HG03439 (cell line): ENCODE results near the gene NXPH4.

Experiments used
- ATAC-seq: cut with Tn5 transposase; IDR thresholded peaks from one replicate; pipeline ENCODE4 v1.9.1; 2021; ENCODE audit warnings: mild to moderate bottlenecking, moderate library complexity; ENCODE audit not compliant: unreplicated experiment

The NXPH4 gene

DNA sequence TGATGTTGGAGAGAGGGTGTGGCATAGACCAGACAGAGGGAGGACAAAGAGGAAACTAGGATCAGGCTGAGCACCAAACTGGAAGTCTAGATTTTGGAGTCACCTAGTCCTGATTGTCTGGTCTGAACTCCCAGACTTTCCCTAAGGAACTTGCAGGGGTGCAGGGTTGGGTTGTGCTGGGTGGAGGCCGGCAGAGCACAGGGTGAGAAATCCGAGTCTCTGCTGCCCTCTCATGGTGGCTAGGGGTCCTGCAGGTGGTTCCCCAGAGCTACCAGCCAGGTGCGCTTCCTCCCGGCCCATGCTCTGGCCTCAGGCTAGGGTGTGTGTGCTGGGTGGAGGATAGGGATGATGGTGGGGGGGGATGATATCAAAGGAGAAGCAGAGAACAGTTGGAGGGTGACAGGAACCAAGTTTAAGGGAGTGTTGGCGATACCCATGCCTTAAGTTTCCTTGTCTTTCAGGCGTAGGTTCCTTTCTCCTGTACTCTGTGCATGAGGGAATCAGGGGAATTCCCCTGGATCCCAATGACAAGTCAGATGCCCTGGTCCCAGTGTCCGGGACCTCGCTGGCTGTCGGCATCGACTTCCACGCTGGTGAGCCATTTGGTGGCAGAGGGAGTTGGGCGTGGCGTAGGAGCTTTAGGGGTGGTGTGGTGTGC is 33.5 kb upstream of the NXPH4 start:
- peak; percentile 68 for ATAC-seq

DNA sequence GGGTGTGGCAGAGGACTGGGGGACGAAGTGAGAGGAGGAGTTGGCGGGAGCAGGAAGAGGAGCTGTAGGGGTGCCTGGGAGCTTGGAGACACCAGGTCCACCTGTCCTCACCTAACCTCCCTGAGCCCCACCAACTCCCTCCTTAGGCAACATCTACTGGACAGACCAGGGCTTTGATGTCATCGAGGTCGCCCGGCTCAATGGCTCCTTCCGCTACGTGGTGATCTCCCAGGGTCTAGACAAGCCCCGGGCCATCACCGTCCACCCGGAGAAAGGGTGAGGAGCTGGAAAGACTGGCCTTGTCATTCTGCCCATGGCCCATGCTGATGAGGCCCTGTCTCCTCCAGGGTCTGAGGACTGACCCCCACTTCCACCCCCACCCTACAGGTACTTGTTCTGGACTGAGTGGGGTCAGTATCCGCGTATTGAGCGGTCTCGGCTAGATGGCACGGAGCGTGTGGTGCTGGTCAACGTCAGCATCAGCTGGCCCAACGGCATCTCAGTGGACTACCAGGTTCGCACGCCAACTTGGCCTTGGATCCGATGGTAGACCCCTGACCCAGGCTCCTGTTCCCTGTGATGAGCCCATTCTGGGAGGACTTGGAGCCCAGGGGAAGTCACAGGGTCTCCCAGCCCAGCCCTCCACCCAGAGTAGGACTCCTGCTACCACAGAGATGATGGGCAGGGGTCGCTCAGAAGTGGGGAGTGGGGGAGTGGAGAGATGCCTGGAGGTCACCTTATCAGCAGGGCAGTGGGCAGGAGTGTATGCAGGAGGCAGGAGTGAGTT is 32.5 kb upstream of the NXPH4 start:
- ATAC-seq, result no peak

DNA sequence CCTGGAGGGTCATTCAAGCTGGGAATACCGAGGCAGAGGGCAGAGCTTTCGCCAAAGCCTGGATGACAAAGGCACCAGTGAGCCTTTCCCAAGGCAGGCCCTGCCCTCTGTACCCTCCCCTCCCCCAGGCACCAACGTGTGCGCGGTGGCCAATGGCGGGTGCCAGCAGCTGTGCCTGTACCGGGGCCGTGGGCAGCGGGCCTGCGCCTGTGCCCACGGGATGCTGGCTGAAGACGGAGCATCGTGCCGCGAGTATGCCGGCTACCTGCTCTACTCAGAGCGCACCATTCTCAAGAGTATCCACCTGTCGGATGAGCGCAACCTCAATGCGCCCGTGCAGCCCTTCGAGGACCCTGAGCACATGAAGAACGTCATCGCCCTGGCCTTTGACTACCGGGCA is 31.2 kb upstream of the NXPH4 start:
- ATAC-seq, result no peak

DNA sequence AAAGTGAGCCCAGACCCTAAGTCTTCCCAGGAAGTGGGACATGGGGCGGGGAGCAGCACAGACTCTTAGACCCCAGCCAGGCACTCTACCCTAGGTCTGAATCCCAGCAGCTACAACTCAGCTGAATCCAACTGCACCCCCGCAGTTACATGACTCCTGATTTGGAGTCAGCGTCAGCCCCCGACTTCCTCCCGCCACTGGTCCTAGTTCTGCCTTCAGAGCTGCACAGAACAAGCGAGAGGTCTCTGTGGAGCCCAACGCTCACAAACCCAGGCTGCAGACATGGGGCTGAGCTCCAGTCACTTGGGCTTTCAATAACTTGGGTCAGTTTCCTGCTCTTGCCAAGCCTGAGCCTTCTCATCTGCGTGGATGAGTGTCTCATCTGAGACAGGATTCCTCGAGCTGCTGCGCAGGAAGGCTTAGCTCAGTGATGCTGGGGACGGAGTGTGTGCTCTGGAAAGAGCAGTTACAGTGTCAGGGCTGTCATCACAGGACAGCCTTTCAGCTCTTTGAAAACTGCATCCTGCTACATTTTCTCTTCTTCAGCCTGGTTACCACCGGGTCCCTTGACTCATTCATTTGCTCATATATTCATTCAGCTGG is 30.6 kb upstream of the NXPH4 start:
- no peak for ATAC-seq

DNA sequence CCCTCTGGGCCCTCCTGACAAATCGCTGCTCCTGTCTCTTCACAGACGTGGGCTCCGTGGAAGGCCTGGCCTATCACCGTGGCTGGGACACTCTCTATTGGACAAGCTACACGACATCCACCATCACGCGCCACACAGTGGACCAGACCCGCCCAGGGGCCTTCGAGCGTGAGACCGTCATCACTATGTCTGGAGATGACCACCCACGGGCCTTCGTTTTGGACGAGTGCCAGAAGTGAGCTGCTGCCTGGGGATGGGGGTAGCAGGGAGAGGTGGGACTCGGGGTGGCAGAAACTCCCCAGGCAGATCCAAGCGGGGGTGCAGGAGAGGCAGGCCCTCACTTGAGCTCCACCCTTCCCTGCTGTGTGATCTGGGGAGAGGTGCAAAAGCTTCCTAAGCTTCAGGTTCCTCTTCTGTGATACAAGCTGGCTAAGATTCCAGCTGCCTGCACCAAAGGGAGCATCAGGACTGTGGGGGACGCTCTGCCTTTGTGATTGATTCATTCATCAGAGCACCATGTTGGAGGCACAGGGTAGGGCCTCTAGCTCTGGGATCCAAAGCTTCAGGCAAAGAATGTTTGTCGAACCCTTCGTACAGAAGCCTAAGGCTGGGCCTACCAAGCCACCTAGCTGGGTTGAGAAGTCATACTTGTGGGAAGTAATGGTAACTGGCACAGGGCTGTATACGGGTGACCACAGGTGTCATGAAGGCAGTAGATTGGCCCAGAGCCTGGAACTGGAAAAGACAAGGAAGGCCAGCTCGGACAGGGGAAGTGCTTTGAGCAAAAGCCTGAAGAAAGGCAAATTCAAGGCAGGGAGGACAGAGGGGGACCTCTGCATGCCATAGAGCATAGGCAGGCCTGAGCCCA is 29.1 kb upstream of the NXPH4 start:
- no peak for ATAC-seq

DNA sequence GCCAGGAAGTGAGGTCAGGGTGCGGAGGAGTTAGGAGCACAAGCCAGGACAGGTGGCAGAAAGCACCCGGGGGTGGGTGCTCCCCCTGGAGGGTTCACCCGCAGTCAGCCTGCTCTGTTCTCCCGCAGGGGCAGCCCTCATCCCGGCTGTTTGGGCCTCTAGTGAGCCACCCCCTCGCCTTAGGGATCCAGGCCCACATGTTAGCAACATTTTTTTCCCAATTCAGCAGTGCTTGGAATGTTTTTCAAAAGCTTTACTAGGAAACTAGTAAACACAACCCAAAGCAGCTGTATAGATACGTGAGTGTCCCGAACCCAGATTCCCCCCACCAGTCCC is 28.5 kb upstream of the NXPH4 start:
- ATAC-seq, result no peak

DNA sequence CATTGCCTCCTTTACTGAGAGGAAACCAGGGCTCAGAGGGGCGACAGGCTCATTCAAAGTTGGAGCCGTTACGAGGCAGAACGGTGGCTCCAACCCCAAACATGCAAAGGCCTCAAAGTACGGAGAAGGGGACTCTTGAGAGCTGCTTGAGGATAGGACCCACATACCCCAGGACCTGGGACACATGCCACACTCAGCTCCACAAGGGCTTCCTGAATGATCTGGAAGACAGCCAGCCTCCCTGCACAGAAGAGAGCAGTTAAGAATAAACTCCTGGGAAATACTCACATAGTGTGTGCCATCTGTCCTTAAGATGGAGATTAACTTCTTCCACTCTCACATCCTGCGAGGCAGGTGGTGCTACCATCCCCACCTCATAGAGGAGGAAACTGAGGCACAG is 26.6 kb upstream of the NXPH4 start:
- no peak for ATAC-seq

DNA sequence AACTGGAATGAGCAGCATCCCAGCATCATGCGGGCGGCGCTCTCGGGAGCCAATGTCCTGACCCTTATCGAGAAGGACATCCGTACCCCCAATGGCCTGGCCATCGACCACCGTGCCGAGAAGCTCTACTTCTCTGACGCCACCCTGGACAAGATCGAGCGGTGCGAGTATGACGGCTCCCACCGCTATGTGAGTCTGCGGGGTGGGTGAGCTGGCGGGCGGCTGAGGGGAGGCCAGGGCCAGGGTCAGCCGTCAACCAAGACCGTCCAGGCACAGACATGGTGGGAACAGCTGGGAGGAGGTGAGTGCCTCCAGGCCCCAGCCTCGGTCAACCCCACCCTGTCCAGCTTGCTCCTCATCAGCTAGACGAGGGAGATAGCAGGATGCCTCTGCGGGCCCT is 25.8 kb upstream of the NXPH4 start:
- no peak for ATAC-seq

DNA sequence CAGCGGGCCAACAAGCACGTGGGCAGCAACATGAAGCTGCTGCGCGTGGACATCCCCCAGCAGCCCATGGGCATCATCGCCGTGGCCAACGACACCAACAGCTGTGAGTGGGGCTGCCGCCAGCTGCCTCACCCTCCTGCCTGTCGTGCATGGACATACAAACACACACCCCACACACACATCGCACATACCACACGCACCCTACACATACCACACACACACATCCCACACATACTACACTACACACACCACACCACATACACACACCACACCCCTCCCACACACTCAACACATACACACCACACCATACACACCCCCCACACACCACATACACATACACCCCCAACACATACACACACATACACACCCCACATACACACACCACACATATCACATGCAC is 25.2 kb upstream of the NXPH4 start:
- no peak for ATAC-seq

DNA sequence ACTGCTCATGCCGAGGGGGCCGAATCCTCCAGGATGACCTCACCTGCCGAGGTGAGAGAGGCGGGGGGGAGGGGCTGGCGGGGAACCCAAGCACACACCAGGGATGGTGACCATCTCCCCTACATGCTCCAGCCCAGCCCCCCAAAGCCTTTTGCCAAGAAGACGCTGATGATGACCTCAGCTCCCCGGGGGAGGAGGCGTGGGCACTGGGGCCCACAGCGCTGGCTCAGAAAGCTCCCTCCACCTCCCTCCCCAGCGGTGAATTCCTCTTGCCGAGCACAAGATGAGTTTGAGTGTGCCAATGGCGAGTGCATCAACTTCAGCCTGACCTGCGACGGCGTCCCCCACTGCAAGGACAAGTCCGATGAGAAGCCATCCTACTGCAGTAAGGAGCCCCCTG is 23.7 kb upstream of the NXPH4 start:
- ATAC-seq, result no peak

DNA sequence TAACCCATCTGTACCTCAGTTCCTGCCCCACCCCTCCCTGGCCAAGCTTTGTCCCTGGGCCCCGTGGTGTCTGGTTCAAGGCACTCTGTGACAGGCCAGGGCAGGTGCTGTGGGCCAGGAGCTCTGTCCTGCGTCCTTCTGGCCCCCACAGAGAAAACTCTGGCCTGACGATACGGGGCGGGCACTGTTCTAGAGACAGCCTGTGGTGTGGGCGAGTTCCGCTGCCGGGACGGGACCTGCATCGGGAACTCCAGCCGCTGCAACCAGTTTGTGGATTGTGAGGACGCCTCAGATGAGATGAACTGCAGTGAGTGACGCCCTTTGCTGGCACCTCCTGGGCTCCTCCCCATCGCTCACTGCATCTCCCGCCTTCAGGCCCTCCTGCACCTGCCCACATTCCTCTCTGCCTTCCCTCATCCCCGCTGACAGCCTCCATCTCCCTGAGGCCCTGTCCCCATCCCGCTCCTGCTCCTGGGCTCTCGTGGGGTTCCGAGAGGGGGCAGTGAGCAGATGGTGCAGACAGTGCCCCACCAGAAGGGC is 22.8 kb upstream of the NXPH4 start:
- no peak for ATAC-seq

DNA sequence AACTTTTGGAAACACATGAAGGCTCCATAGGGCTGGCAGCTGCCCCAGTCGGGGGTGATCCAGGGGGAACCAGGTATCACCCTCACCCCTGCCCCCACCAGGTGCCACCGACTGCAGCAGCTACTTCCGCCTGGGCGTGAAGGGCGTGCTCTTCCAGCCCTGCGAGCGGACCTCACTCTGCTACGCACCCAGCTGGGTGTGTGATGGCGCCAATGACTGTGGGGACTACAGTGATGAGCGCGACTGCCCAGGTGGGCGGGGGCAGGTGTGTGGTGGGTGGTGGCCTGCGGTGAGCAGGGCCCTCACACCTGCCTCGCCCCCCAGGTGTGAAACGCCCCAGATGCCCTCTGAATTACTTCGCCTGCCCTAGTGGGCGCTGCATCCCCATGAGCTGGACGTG is 22.3 kb upstream of the NXPH4 start:
- ATAC-seq, result no peak

DNA sequence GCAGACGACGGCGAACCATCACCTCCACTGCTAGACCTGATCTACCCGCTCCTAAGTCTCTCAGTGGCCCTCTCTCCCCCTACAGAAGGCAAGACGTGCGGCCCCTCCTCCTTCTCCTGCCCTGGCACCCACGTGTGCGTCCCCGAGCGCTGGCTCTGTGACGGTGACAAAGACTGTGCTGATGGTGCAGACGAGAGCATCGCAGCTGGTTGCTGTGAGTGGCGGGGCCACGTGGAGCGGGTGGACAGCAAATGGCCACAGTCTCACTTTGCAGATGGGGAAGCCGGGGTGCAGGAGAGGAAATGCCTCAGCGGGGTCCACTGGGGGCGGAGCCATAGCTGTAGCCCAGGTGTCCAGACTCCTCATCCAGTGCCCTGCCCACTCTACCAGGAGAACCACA is 21.4 kb upstream of the NXPH4 start:
- ATAC-seq, result no peak

DNA sequence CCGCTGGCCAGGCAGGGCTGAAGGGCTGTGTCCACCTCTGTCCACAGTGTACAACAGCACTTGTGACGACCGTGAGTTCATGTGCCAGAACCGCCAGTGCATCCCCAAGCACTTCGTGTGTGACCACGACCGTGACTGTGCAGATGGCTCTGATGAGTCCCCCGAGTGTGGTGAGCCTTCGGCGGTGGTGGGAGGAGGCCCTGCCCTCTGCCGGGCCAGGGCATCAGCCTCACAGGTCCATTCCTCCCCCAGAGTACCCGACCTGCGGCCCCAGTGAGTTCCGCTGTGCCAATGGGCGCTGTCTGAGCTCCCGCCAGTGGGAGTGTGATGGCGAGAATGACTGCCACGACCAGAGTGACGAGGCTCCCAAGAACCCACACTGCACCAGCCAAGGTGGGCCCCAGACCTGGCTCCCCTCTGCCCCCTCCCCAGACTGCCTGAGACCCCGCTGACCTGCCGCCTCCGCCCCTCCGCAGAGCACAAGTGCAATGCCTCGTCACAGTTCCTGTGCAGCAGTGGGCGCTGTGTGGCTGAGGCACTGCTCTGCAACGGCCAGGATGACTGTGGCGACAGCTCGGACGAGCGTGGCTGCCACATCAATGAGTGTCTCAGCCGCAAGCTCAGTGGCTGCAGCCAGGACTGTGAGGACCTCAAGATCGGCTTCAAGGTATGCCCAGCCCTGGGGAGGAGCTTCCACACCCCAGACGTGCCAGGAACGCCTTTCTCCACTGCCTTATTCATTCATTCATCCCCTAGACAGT is 20.8 kb upstream of the NXPH4 start:
- no peak for ATAC-seq

DNA sequence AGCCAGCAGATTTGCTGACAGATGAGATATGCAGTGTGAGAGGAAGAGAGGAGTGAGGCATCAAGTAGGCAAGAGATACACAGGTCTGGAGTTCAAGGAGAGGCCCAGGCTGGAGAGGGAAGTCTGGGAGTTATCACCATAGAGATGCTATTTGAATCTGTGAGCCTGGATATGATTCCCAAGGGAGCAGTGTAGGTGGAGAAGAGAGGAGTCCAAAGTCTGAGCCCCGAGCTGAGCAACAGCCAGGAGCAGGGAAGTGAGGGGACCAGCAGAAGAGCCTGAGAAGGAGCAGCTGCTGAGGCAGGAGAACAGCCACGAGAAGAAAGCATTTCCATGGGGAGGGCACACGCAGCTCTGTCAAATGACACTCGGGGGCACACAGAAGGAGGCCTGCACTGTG is 20.2 kb upstream of the NXPH4 start:
- no peak for ATAC-seq

DNA sequence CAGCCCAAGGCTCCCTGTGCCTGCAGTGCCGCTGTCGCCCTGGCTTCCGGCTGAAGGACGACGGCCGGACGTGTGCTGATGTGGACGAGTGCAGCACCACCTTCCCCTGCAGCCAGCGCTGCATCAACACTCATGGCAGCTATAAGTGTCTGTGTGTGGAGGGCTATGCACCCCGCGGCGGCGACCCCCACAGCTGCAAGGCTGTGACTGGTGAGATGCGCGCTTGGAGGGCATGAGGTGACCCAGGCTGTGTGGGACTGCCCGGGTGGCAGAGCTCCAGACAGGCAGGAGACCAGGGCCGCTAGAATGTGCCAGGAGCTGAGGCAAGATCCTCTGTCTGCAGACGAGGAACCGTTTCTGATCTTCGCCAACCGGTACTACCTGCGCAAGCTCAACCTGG is 19.6 kb upstream of the NXPH4 start:
- no peak for ATAC-seq

DNA sequence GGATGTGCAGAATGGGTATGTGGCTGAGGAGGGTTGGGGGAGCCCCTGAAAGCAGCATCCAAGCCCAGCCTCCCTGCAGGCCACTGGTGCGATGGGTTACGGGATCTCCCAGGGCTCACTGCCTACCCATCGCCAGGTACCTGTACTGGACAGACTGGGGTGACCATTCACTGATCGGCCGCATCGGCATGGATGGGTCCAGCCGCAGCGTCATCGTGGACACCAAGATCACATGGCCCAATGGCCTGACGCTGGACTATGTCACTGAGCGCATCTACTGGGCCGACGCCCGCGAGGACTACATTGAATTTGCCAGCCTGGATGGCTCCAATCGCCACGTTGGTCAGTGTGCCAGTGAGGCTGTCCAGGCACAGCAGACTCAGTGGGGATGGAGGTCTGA is 18.3 kb upstream of the NXPH4 start:
- no peak for ATAC-seq

DNA sequence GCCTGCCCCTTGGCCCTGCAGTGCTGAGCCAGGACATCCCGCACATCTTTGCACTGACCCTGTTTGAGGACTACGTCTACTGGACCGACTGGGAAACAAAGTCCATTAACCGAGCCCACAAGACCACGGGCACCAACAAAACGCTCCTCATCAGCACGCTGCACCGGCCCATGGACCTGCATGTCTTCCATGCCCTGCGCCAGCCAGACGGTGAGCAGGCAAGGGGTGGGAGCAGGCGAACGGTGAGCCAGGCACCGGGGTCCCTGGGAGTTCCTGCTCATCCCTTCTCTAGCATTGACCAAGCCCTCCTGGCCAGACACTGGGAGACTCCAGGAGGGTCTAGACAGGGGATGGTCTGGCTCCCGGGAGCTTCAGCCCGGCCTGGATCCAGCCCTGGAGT is 17.4 kb upstream of the NXPH4 start:
- no peak for ATAC-seq

DNA sequence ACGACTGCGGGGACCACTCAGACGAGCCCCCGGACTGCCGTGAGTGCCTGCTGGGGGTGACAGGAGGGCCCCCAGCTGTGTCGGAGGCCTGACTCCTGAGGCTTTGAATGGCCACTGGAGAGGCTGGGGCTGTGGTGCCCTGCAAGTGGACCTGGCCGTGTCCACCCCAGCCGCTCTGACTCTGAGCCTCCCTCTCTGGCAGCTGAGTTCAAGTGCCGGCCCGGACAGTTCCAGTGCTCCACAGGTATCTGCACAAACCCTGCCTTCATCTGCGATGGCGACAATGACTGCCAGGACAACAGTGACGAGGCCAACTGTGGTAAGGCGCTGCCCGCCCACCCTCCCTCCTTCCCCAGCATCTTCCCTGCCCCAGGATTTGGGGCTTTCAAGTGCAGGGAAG is 16.1 kb upstream of the NXPH4 start:
- no peak for ATAC-seq

DNA sequence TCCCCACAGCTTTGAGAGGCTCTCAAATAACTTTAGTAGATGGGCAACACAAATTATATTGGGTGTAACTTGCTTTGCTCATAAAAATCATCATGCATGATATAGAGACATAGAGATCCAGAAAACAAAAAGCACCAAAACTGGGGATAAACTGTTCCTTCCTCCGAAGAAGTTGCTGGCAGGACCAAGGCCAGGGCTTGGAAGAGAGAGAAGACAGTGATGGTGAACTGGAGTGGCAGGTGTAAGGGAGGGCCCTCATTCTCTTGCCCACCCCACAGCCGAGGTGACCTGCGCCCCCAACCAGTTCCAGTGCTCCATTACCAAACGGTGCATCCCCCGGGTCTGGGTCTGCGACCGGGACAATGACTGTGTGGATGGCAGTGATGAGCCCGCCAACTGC is 15.4 kb upstream of the NXPH4 start:
- no peak for ATAC-seq

DNA sequence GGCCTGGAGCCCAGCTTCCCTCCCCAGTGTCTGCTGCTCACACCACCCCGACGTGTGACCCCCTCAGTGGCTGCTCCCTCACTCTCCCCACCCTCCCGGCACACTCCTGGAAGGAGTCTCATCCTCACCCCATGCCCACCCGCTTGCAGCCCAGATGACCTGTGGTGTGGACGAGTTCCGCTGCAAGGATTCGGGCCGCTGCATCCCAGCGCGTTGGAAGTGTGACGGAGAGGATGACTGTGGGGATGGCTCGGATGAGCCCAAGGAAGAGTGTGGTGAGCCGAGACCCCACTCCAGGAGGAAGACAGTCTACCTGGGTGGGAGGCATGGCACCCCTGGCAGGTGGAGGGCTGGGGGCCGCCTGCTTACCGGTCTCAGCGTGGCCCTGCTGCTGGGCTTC is 15.0 kb upstream of the NXPH4 start:
- ATAC-seq, result no peak
